Measurements from ENCODE around the gene CLDN8. TPM values are rescaled to one million over a fixed set of nuclear protein-coding genes. Genes with fewer than 3 reads are reported as not detected.
A peak's percentile ranks its signal among the peaks of the same experiment; 100 is the strongest.

The CLDN8 gene
- total RNA-seq (2022) (not detected in 2 replicates), Bru-seq, nascent RNA (not detected), BruChase-seq, experiment 1, labeled RNA remaining after a 2-hour chase (not detected), BruChase-seq, experiment 2, labeled RNA remaining after a 6-hour chase (not detected)
- long read RNA-seq = 0 reads

- intact Hi-C loops (cut with micrococcal nuclease; ENCODE audit: unreplicated experiment) = no loop called here
- H3K4me1 Mint-ChIP-seq (ENCODE audit: low read depth, unreplicated experiment) = no peaks in the 10 kb centered on the region
- Histone ChIP-seq H3K4me1 (no peaks in the 10 kb centered on the region), H3K36me3 (ENCODE audit: control insufficient read depth, insufficient read depth, low read length) (no peaks in the 10 kb centered on the region), H3K9me3 (no peaks in the 10 kb centered on the region), H3K27me3 (replicated peaks; ENCODE audit: control insufficient read depth, insufficient read depth, low read length) (no peaks in the 10 kb centered on the region), H3K4me3 (ENCODE audit: low read depth, low read length) (no peak within 1 kb of the TSS)
- H3K9me3 Mint-ChIP-seq (ENCODE audit: unreplicated experiment) = no peaks in the 10 kb centered on the region
- H3K27ac Mint-ChIP-seq (ENCODE audit: unreplicated experiment) = no peak within 1 kb of the TSS
- ChIA-PET CTCF (interaction anchor here (0.9 kb wide), 1 partner anchor 247 kb away, joined by 3 read pairs; no protein-coding TSS in a partner anchor), POLR2A (no interaction called here)
- no peaks in the 10 kb centered on the region for H3K36me3 Mint-ChIP-seq (ENCODE audit: insufficient read depth, unreplicated experiment)
- peak in 1 of 2 experiments; percentile 6 for DNase-seq
- TF ChIP-seq, protein P1, sequence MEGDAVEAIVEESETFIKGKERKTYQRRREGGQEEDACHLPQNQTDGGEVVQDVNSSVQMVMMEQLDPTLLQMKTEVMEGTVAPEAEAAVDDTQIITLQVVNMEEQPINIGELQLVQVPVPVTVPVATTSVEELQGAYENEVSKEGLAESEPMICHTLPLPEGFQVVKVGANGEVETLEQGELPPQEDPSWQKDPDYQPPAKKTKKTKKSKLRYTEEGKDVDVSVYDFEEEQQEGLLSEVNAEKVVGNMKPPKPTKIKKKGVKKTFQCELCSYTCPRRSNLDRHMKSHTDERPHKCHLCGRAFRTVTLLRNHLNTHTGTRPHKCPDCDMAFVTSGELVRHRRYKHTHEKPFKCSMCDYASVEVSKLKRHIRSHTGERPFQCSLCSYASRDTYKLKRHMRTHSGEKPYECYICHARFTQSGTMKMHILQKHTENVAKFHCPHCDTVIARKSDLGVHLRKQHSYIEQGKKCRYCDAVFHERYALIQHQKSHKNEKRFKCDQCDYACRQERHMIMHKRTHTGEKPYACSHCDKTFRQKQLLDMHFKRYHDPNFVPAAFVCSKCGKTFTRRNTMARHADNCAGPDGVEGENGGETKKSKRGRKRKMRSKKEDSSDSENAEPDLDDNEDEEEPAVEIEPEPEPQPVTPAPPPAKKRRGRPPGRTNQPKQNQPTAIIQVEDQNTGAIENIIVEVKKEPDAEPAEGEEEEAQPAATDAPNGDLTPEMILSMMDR (IDR thresholded peaks at IDR 0.05; ENCODE audit: insufficient read depth in 1 of 2, low read depth in 1 of 2, low read length in 1 of 2, severe bottlenecking in 1 of 2, unreplicated experiment in 1 of 2) = no peak
- H3K27me3 Mint-ChIP-seq (ENCODE audit: insufficient read depth, unreplicated experiment) = no peaks in the 10 kb centered on the region
- no peak within 1 kb of the TSS for H3K4me3 Mint-ChIP-seq (ENCODE audit: unreplicated experiment)
- no TSS peak for BruUV-seq (replicated peaks)
These were observed at the start of gene CLDN8 for GRCh38 chr21:30216041-30216723. CLDN8 (minus strand) TSS chr21:30216097; CDS start chr21:30215925, 172 bp downstream.

- Mint-ChIP-seq H3K27ac (ENCODE audit: unreplicated experiment) (no peak overlapping the region), H3K9me3 (ENCODE audit: unreplicated experiment) (no peaks in the 10 kb centered on the region), H3K4me1 (ENCODE audit: low read depth, unreplicated experiment) (no peaks in the 10 kb centered on the region), H3K27me3 (ENCODE audit: insufficient read depth, unreplicated experiment) (no peaks in the 10 kb centered on the region), H3K36me3 (ENCODE audit: insufficient read depth, unreplicated experiment) (no peaks in the 10 kb centered on the region), H3K4me3 (ENCODE audit: unreplicated experiment) (no peak overlapping the region)
- intact Hi-C loops (cut with micrococcal nuclease; ENCODE audit: unreplicated experiment) = no loop called here
- Histone ChIP-seq H3K9me3 (no peaks in the 10 kb centered on the region), H3K36me3 (ENCODE audit: control insufficient read depth, insufficient read depth, low read length) (no peaks in the 10 kb centered on the region), H3K4me3 (ENCODE audit: low read depth, low read length) (no peak overlapping the region), H3K4me1 (no peaks in the 10 kb centered on the region), H3K27me3 (replicated peaks; ENCODE audit: control insufficient read depth, insufficient read depth, low read length) (no peaks in the 10 kb centered on the region)
- DNase-seq = peak in 1 of 2 experiments; percentile 27
- no TSS peak for BruUV-seq (replicated peaks)
- TF ChIP-seq, protein P1 (IDR thresholded peaks at IDR 0.05; ENCODE audit: insufficient read depth in 1 of 2, low read depth in 1 of 2, low read length in 1 of 2, severe bottlenecking in 1 of 2, unreplicated experiment in 1 of 2) = peak in 1 of 2 experiments; percentile 36
- ChIA-PET CTCF (no interaction called here), POLR2A (no interaction called here)
These were observed 41.9 kb upstream of the CLDN8 start for GRCh38 chr21:30257773-30258172.

GRCh38 chr21:30256100-30256499 is 40.2 kb upstream of the CLDN8 start:
- Histone ChIP-seq H3K9me3 (no peaks in the 10 kb centered on the region), H3K4me3 (ENCODE audit: low read depth, low read length) (no peak overlapping the region), H3K27me3 (replicated peaks; ENCODE audit: control insufficient read depth, insufficient read depth, low read length) (no peaks in the 10 kb centered on the region), H3K36me3 (ENCODE audit: control insufficient read depth, insufficient read depth, low read length) (no peaks in the 10 kb centered on the region), H3K4me1 (no peaks in the 10 kb centered on the region)
- H3K4me3 Mint-ChIP-seq (ENCODE audit: unreplicated experiment) = no peak overlapping the region
- TF ChIP-seq, protein P1 (IDR thresholded peaks at IDR 0.05; ENCODE audit: insufficient read depth in 1 of 2, low read depth in 1 of 2, low read length in 1 of 2, severe bottlenecking in 1 of 2, unreplicated experiment in 1 of 2) = no peak
- DNase-seq = no peak
- POLR2A ChIA-PET = no interaction called here
- CTCF ChIA-PET = no interaction called here
- H3K9me3 Mint-ChIP-seq (ENCODE audit: unreplicated experiment) = no peaks in the 10 kb centered on the region
- no TSS peak for BruUV-seq (replicated peaks)
- H3K27me3 Mint-ChIP-seq (ENCODE audit: insufficient read depth, unreplicated experiment) = no peaks in the 10 kb centered on the region
- intact Hi-C loops (cut with micrococcal nuclease; ENCODE audit: unreplicated experiment) = no loop called here
- H3K36me3 Mint-ChIP-seq (ENCODE audit: insufficient read depth, unreplicated experiment) = no peaks in the 10 kb centered on the region
- no peak overlapping the region for H3K27ac Mint-ChIP-seq (ENCODE audit: unreplicated experiment)
- no peaks in the 10 kb centered on the region for H3K4me1 Mint-ChIP-seq (ENCODE audit: low read depth, unreplicated experiment)
